Testis (tissue), 3 donors: ENCODE measurements around the gene SHTN1. TPM values are rescaled to one million over a fixed set of nuclear protein-coding genes. Genes with fewer than 3 reads are reported as not detected.

Experiments used
- DNase-seq: peaks from one replicate; pipeline ENCODE4 v3.0.0-alpha.2; 2019
- H3K27ac ChIP-seq, 2 donors: fragments of 200-600 bp; sonication (generic); one replicate each; pipeline ENCODE4 v1.5.1; 2019
- H3K27me3 ChIP-seq: fragments of 200-600 bp; sonication (generic); one replicate; pipeline ENCODE4 v1.5.1; 2019
- H3K36me3 ChIP-seq: fragments of 200-600 bp; sonication (generic); one replicate; pipeline ENCODE4 v1.5.1; 2017; ENCODE audit warnings: low read depth; ENCODE audit errors: missing control alignments
- H3K4me1 ChIP-seq: fragments of 200-600 bp; sonication (generic); one replicate; pipeline ENCODE4 v1.5.1; 2019
- H3K4me3 ChIP-seq, 2 donors: fragments of 200-600 bp; sonication (generic); one replicate each; pipeline ENCODE4 v1.5.1; 2017 to 2019
- H3K9me3 ChIP-seq: fragments of 200-600 bp; sonication (generic); one replicate; pipeline ENCODE4 v1.5.1; 2017
- POLR2A ChIP-seq: fragments of 450-650 bp; IDR thresholded peaks from one replicate; pipeline ENCODE4 v1.6.1; 2017; ENCODE audit warnings: antibody characterized with exemption, mild to moderate bottlenecking, moderate library complexity
- WGBS, 2 donors: methylation state at CpG; one replicate each; pipeline ENCODE4 v1.1.5; 2018; 5-methylcytosine and 5-hydroxymethylcytosine counted together
- intact Hi-C: fragments of 100-400 bp; cut with DNase I; formaldehyde crosslinking; loops from one replicate; pipeline ENCODE4 v1.15.1; 2023; ENCODE audit warnings: low total_unique reads
- polyA plus RNA-seq: library from polyadenylated mRNA; stranded (reverse); fragments of 350-450 nt; fragmentation: Illumina TruSeq; extraction: RNeasy Lipid Tissue Mini Kit (QIAGEN cat#74804); gene quantifications from one replicate; pipeline ENCODE4 v1.2.3, GENCODE V29; 2014; ENCODE audit warnings: low read depth, low replicate concordance; ENCODE audit not compliant: insufficient read depth
- total RNA-seq, 2 donors: library from RNA; depleted of rRNA; stranded (reverse); fragments of >200 nt; gene quantifications; one replicate each; pipeline ENCODE4 v1.2.3, GENCODE V29; 2016
- TF ChIP-seq, protein P1 (sequence below), 3 experiments: fragments of 450-650 bp in 2 of 3; fragments of 200-600 bp in 1 of 3; sonication (generic) in 1 of 3; IDR thresholded peaks; one replicate each; pipeline ENCODE4 v1.5.1; 2016 to 2019; ENCODE audit warnings: antibody characterized with exemption in 3 of 3, mild to moderate bottlenecking in 2 of 3, moderate library complexity in 1 of 3

Gene SHTN1
- total and polyA plus RNA-seq, 3 donors from 2014 or later: 21.9 to 77.3 (median 71.0) TPM

GRCh38 chr10:116980041-116980440 lies 24.9 kb downstream of the SHTN1 start:
- no peak for TF ChIP-seq POLR2A
- TF ChIP-seq, protein P1, sequence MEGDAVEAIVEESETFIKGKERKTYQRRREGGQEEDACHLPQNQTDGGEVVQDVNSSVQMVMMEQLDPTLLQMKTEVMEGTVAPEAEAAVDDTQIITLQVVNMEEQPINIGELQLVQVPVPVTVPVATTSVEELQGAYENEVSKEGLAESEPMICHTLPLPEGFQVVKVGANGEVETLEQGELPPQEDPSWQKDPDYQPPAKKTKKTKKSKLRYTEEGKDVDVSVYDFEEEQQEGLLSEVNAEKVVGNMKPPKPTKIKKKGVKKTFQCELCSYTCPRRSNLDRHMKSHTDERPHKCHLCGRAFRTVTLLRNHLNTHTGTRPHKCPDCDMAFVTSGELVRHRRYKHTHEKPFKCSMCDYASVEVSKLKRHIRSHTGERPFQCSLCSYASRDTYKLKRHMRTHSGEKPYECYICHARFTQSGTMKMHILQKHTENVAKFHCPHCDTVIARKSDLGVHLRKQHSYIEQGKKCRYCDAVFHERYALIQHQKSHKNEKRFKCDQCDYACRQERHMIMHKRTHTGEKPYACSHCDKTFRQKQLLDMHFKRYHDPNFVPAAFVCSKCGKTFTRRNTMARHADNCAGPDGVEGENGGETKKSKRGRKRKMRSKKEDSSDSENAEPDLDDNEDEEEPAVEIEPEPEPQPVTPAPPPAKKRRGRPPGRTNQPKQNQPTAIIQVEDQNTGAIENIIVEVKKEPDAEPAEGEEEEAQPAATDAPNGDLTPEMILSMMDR (IDR thresholded peaks at IDR 0.05): no peak
- H3K4me1 ChIP-seq: no peaks in the 10 kb centered on the region
- H3K27ac ChIP-seq: no peak overlapping the region
- WGBS, 2 donors: 87% methylated on average over 3 of the region's 3 CpGs
- H3K4me3 ChIP-seq: no peak overlapping the region
- intact Hi-C loops: no loop called here
- H3K27me3 ChIP-seq: no peaks in the 10 kb centered on the region
- H3K36me3 ChIP-seq: no peaks in the 10 kb centered on the region
- no peaks in the 10 kb centered on the region for H3K9me3 ChIP-seq
- DNase-seq: no peak

- Histone ChIP-seq H3K36me3 (no peaks in the 10 kb centered on the region), H3K4me1 (no peaks in the 10 kb centered on the region), H3K4me3 (no peak overlapping the region), H3K27ac (no peak overlapping the region), H3K27me3 (no peaks in the 10 kb centered on the region), H3K9me3 (no peaks in the 10 kb centered on the region)
- DNase-seq: no peak
- TF ChIP-seq, protein P1 (IDR thresholded peaks at IDR 0.05): no peak
- TF ChIP-seq POLR2A: no peak
- intact Hi-C loops: no loop called here
- WGBS, 2 donors: 87 to 88% methylated on average over 2 of the region's 2 CpGs
These were observed 26.1 kb downstream of the SHTN1 start for GRCh38 chr10:116978901-116979300.

DNA sequence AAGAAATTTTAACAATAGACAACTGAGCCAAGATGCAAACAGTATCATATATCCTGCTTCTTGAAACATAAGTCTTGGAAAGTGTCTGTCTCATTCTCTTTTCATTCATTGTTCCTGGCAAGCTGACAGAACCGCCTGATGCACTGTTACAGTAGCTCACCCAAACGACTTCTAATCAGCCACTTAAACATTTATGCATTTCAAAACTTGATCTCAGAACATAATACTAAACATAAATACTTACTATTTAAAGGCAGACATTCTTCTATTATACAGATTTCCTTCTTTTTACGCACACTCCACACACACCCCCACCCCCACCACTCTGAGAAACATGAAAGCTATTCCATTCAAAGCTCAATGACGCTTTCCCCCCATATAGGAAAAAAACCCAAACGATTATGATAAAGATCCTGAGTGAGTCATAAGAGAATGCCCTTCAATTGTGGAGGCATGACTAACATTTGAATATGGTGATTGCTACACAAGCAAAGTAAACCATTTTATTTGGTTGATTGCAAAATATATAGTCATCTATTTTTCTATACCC lies 30.5 kb downstream of the SHTN1 start:
- TF ChIP-seq, protein P1 (IDR thresholded peaks at IDR 0.05): no peak
- TF ChIP-seq POLR2A: no peak
- no peaks in the 10 kb centered on the region for H3K9me3 ChIP-seq
- no peak overlapping the region for H3K27ac ChIP-seq
- 60 to 67% methylated on average over 5 of the region's 5 CpGs for WGBS, 2 donors
- no peaks in the 10 kb centered on the region for H3K27me3 ChIP-seq
- H3K36me3 ChIP-seq: no peaks in the 10 kb centered on the region
- intact Hi-C loops: no loop called here
- DNase-seq: peak; percentile 24
- H3K4me1 ChIP-seq: no peaks in the 10 kb centered on the region
- no peak overlapping the region for H3K4me3 ChIP-seq

DNA sequence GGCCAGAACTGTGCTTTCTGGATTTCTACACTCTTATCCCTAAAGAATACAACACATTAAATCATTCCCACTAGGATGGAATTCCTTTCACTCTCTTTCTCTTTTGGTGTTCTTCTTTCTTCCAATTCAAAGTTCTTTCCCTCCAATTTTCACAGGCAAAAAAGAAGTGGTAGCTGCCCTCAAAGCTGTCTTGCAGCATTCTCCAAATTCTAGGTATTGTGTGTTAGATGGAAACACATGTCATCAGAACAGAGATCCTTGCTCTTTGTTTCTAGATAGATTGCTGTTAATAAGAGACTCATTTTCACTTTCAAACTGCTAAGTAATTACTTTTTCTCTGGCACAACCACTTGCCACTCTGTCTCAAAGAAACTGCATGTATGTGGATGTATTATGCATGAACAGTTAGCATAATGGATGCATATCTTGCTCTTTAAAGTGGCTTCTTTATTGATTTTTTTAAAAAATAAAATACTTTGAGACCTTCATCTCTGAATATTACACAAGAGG lies 31.0 kb downstream of the SHTN1 start:
- no peaks in the 10 kb centered on the region for H3K4me1 ChIP-seq

More for the DNA sequence above, 31.0 kb downstream of the SHTN1 start:
- no peak for DNase-seq
- Histone ChIP-seq H3K27ac (no peak overlapping the region), H3K4me3 (no peak overlapping the region), H3K9me3 (no peaks in the 10 kb centered on the region), H3K27me3 (no peaks in the 10 kb centered on the region), H3K36me3 (no peaks in the 10 kb centered on the region)
- intact Hi-C loops: no loop called here
- no peak for TF ChIP-seq POLR2A
- TF ChIP-seq, protein P1 (IDR thresholded peaks at IDR 0.05): no peak
